T1000 (cell line): ENCODE measurements around the gene SEC22A.

Experiments used
- DNase-seq: peaks from one replicate; lab custom pipeline; 2025; ENCODE audit warnings: mixed read lengths; lab: John Stamatoyannopoulos, UW

The SEC22A gene

DNA sequence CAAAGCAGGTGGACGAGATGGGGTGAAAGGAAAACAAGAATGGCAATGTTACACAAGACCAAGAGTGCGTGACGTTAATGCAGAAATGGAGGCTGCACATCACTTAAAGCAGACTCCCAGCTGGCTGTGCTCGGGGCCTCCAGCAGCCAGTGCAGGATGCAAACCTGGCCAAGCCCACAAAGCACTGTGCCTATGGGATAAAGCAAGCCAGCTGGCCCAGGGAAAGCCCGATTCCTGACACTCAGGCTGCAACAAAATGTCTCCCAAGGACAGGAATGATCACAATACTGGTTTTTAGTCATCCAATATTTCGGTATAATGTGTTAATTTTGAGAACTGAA, 86.2 kb downstream of the SEC22A start:
- DNase-seq = no peak

DNA sequence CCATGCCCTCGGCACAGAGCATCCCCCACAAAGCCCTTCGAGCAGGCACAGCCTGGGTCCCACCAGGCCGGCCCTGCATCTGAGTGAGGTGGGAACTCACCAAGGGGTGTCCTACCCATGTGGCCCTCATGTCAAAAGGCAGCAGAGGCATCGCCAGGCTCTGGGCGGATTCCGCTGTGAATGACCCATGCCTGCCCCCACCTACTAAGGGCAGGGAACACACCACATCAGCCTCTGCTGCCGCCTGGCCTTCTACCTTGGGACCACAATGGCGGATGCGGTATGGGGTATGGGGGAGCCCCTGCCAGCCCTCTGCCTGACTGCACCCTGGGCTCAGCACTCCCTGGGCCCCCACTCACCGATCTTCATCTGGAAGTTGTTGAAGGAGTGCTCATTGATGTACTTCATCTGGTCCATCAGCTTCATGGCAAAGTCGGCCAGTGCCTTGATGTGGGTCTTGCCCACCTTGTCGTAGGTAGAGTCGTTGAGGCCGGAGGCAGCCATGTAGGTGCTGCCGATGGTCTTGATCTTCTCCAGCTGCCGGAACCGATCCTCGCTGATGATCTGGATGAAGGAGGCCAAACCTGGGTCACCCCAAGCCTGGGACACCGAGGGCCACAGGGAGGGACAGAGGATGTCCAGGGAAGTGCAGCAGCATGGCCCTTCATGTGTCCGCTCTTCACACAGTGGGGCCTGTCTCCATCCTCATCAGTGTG, 87.8 kb downstream of the SEC22A start:
- no peak for DNase-seq

DNA sequence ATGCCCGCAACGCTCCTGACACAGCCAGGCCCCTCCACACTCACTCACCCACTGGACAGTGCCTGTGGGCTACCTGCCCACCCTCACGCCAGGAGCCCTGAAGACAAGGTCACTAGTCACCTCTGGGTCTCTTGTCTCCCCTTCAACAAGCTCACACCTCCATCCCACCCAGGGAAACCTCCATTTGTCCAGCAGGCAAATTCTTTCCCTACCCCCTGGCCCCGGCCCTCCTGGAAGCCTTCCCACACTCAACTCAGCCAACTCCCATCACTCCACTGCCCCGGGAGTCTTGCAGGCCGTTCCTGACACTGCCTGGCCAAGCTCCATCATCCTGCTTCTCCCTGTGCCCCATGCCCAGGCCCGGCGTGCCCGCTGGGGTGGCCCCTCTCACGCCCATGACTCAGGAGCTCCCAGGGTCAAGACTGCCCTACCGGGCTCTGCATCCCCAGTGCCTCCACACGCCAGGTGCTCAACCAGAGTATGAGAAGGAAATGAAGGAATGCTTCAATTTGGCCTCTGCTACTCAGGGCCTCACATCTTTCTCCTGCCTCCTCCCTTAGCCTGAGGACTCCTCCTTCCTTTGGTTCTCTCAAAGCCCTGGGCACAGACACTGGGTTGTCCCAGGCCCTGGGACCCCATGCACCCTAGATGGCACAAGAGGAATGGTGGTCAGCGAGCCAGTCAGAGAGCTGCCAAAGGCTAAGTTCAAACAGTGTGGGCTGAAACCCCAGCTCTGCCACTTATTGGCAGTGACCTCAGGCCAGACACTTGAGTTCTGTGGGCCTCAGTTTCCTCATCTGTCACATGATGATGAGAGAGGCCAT, 88.6 kb downstream of the SEC22A start:
- no peak for DNase-seq

DNA sequence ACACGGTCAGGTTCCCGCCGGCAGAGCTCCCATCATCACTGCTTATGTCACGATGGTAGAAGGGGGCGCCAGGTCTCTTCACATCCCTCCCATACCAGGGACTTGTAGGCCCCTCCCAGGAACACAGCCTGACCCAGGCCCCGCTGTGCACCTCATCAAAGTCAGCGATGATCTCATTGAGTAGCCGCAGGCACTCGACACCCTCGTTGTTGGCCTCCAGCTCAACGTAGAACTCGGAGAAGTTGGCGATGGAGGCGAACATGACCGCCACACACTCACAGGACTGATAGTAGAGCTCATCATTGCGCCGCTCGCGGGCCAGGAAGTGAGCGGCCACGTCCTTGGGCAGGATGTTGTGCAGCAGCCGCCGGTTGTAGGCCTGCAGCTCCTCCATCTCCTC, 89.2 kb downstream of the SEC22A start:
- no peak for DNase-seq

DNA sequence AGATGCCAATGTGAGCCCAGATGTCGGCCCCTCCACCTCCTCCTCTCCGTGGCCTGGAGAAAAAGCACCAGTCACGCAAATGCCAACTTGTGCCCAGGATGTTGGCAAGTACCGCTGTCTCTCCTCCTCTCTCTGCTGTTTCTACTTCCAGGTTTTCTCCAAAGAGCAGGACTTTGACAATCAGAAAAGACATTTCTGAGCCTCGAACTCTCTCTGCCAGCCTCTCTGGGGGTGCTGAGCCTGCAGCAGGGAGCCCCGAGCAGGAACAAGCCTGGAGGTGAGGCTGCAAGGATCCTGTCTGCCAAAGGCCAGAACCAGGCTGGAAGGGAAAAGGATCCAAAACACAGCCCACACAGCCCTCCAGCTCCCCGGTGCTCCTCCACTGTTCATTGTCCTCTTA, 89.7 kb downstream of the SEC22A start:
- DNase-seq = no peak

DNA sequence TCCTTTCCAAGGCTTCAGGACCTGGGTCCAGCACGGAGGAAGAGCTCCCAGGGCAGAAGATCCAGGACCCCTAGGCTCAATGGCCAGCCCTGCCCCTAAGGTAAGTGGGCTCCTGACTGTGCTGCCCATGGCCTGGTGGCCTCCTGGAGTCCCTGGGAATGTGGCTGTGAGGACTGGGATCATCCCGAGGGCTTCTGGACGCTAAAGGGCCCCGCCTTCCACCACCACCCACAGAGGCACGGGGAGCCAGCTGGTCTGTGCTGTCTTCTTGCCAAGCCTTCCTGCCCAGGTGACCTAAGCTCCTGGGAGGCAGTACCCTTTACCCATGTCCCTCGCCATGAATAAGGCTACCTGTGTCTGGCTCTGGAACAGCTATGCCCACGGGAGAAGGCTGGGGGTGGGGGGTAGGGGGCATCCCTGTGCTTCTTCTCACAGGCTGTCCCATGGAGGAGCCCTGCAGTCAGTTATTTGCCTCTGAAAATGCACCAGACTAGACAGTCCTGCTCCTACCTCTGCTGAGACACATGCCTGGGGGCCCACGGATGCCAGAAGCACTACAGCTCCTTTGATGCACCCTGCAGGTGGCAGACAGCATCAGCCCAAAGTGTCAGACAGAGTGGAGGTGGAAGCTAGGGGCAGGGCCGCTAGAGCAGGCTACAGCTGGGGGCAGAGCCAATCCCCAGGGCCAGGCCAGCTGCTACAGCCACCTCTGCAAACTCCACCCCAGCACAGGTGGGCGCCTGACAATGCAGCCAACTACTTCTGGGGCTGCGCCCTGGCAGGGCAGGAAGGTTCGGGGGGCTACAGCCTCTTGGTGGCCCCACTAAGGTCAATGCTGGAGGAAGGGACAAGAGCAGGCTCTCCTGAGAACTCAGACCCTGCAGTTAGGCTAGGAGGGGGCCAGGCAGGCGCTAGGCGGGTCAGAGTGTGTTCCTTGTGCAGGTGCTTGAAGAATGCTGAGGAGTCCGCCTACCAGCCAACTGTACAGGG, 90.9 kb downstream of the SEC22A start:
- DNase-seq = no peak

DNA sequence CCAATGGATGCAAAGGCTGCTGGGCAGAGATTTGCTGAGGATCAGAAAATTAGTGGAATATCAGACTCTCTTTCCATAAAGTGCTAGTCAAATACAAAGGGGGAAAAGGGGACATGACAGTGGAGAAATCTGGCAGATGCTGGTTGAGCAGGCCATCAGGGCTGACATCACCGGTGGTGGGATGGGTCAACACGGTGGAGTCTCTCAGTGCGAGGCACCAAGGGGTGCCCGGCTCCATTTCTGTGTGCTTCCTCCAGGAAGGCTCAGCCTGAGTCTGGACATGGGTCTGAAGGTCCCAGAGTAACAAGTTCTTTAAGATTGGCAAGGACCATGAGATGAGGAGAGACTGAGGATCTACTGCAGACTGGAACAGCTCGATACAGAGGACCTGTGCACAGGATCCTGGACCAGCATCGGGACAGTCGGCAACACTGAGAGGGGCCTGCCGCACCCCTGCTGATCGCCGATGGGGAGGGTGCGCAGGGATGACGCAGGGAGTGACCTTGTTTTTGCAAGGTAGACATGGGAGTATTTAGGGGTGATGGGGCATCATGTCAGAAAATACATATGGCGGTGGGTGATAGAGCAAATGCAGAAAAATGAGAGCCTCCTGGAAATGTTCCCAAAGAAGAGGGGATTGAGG, 92.7 kb downstream of the SEC22A start:
- no peak for DNase-seq

DNA sequence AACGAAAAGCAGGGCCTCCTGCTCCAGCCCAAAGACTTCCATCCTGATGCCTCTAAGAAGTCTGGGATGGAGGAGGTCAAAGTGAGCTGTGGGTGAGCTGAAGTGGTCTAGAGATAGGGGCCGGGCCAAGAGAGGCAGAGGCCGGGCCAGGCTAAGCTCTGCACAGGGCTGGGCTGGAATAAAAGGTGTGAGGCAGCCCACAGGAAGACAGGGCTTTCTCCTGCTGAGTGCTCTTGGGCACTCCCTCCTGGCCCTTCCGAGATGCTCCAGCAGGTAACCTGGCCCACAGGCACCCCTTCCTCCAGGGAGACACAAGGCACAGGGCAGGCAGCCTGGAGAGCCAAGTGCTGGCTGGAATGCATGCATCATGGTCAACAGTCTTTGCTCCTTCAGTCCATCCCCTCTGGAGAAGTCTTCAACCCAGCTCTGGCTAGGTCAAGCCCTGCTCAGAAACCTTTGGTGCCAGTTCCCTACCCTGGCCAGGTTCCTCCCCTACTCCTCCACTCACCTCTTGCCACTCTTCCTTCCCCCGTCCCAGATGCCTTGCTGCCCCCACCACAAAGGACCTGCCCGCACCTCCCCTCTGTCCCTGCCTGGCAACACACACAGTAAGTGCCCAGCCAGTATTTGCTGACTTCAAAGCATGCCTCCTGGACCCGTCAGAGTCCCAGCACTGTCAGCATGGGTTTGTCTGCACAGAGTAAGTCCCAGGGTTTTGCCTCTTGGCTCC, 93.6 kb downstream of the SEC22A start:
- no peak for DNase-seq

DNA sequence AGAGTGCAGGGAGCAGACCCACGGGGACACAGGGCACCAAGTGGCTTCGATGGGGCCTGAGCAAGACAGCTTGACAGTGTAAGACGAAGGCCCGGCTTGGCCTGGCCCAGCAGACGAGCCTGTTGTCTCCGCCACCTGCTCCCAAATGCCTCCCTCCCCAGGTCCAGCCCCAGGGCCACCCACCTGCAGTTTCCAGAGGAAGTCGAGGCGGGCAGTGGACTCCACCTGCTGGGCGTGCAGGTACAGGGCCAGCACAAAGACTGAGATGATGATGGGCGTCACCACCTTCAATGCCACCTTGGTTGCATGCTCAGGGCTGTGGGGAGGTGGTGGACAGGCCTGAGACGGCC, 94.1 kb downstream of the SEC22A start:
- no peak for DNase-seq

DNA sequence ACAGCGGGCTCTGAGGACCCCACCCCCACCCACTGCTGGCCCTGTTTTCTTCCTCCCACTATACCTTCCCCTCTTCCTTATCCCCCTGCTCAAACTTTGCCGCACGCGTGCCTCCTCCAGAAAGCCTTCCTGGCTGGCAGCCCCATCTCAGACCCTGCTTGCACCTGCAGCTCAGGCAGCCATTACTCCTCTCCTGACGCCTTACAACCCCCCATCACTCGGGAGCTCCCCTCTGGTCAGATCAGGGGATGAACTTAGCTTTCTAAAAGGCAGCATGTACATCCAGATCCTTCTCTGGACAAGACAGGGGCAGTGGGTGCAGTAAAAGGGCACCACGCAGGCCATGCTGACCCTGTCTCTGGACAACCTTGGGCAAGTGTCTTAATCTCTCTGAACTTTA, 94.5 kb downstream of the SEC22A start:
- DNase-seq = no peak

DNA sequence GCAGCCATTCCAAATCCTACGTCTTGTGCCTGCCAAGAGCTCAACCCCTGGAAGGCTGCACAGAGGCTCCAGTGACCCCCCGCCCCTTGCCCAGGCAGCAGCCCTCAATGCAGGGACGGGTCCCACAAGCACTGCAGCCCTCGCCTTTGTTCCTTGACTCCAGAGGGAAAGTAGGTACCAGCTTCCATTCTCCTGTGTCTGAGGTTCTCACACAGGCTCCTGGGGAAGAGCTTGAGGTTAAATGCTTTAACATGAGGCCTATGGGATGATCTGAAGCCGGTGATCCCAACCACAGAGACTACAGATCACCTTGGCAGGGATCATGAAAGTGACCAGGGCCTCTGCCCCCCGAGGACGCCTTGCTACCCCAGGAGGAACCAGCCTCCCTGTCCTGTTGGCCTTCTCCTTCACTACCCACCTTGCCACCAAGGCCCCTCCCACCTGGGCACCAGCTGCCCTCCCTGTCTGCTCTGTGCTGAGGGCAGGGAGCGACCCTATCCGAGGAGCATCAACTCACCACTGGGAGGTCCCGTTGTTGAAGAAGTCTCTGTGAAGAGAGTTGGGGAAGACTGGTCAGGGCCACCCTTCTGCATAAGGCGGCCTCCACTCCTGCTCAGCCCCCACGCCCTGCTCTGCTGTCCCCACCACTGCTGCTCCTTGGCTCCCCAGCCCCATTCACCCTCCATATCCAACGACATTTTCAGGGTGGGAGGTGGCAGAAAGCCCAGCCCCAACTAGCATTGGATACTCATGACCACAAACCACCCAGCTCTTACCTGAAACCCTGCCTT, 95.3 kb downstream of the SEC22A start:
- DNase-seq = no peak

DNA sequence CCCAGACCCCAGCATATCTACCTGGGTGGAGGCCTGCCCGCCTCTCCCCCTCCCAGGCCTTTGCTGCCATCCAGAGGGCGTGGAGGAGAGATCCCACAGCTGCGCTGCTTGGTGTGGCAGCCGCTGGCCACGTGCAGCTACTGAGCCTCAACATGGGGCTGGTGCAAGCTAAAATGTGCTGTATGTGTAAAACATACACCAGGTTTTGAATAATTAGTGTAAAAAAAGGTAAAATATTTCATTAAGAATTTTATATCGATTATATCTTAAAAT, 95.8 kb downstream of the SEC22A start:
- DNase-seq = no peak

DNA sequence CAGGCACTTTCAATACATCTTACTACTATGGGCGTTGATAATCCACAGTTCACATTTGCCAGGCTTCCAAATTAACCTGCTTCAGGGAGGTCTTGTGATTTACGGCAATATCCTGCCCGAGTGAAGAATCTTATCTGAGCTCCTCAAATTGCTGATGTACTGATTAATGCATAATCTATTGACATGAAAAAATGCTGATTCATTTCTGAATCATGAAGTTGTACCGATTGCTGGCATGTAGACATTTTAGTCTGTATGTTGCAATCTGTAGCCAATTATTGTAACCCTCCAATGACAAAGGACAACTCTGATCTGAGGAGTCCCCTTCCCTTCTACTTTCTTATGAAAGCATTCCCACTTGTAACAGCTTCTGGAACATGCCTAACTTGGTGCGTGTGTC, 97.2 kb downstream of the SEC22A start:
- DNase-seq = no peak

DNA sequence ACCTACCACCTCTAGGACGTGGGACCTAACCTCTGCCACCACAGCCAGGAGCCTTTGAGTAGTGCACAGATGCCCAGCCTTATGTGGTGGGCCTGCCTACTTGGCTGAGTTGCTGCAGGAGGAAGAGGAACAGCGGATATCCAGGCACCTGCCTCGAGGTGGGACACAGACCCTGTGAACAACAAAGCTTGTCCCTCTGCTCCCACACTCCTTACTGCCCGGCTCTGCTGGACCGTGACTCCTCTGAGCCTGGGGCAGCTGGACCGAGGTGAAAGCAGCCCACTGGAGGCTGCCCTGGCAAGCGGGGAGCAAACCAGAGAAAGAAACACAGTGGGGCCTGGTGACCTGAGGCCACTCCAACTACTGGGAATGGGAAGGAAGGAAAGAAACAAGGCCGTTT, 97.8 kb downstream of the SEC22A start:
- no peak for DNase-seq

DNA sequence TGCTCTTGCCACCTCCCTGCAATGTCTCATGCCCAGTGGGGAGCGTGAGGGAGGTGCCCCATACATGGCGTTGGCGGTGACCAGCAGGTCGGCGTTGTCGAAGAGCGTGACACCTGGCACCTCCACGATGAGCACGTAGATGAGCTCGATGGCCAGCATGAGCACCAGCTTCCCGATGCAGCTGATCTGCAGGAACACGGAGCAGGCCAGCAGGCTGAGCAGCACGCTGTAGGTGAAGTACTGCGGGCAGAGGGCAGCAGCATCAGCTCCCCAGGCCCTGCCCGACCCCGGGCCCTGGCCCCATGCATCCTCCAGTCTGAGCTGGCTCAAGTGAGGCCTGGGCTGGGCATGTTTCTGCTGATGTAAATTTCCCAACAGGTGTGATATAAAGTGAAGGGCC, 98.3 kb downstream of the SEC22A start:
- DNase-seq = no peak

DNA sequence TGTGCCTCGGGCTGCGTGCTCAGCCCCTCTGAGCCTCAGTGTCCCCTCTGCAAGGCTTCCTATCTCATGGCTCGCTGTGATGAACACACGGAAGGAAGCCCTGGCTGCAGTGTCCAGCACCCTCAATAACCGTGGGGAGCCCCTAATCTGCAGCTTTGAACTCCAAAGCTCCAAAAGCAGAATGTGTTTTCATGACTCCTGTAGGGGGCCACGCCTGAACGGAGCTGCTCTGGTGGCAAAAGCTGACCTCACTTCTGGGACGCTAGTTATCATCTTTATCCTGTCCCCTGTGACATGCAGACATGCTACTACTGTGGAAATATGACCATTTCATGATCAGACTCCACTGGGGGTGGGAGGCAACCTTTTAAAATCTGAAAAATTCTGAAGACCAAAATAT, 98.8 kb downstream of the SEC22A start:
- no peak for DNase-seq

DNA sequence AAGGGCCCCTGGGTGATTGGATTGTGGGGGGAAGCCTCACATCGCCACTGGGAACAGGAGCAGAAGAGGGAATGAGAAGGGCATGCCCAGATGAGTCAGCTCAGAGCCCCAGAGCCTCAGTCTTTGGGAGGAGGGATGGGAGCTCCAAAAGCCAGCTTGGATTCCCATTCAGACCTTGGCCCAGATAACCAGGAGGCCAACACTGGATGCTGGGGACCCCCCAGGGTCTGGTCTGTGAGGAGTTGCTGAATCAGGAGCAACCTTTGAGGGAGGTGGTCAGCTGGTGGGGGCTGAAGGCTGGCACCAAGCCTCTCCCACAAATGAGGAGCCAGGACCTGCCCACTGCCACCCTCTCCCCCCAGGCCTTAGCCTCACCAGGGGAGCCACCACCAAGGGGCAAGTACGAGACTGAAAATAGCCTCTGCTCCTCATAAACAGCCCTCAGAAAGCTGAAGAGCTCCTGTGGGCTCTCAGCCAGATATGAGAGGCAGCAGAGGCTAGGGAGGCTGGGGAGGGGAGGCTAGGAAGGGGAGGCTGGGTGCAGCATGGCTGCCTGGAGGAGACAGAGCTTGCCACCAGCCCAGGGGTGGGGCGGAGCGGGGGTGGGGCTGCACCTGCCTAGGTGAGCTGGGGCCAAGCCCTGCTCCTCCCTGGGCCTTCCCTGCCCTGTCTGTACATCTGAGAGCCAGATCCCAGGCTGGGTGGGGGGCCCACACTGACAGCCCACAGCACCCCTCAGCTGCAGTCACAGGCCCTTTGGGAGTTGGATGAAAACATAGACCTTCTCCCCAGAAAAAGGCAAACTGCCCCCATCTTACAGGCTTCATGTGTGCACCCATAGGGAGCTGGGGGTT, 99.8 kb downstream of the SEC22A start:
- DNase-seq = no peak

DNA sequence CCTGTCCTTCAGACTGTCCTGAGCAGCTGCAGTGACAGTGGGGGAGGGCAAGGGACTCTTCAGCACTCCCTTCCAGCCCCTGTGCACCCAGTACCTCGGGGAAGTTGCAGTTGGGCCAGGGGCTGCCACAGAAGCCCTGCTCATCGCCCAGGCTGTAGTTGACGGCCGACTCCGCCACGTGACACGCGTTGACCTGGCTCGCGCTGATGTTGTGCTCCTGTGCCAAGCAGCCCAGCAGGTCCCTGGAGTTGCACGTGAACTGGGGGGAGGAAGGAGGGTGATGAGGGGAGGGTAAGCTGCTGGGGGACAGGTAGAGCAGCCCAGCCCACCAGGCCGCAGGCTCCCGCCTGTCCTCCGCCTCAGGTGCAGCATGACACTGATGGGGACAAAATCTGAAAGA, 101.2 kb downstream of the SEC22A start:
- DNase-seq = no peak

DNA sequence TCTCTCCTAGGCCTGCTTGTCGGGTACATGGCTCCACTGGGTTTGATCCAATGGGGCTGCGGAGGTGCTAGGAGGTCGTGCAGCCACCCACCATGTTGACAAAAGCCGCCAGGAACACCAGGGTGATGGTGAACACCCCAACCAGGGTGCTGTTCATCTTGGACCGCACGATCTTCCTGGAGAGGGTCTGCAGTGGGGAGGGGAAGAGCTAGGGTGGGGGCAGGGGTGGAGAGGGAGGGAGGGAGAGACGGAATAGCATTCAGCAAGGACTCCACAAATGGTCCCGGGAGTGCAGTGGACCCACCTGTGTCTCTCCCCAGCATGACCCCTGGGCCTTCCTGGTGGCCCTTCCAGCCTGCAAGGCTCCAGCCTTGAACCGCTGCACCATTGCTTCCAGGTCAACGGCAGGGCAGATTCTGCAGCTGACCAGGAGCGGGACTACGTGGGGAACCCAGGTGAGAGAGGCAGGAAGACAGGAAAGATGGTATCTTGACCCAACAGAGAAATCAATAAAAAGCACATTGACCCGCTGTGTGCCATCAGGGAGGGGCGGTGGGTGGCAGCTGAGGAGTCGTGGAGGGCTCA, 102.3 kb downstream of the SEC22A start:
- DNase-seq = no peak

DNA sequence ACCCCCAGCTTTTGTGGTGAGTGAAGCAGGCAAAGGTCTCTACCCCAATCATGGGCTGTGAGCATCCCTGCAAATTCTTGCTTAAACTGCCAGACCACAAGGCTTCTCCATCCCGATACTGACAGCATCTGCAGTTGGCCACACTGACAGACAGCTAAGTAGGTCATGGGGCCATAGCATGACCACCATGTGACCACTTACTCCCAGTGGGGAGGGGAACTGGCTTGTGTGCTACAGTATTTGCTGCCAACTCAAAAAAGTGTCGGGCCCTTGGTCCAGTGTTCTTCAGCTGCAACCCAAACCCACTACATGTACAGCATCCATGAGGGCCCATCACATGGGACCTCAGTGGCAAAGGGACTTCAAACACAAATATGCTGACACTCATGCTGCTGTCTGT, 103.4 kb downstream of the SEC22A start:
- DNase-seq = no peak
